Inflammatory macrophage treated with lipopolysaccharide for 1 hour (primary cell): ENCODE data around the gene EML1.

Experiments
- DNase-seq, 2 donors: peaks; one replicate each; pipeline ENCODE4 v3.0.0-alpha.2; 2020 to 2022

The EML1 gene

GRCh38 chr14:99781853-99782610 lies 11.2 kb upstream of the EML1 start:
- no peak for DNase-seq

GRCh38 chr14:99784508-99784907 lies 8.7 kb upstream of the EML1 start:
- DNase-seq: no peak

GRCh38 chr14:99785426-99785825 lies 7.8 kb upstream of the EML1 start:
- no peak for DNase-seq

- no peak for DNase-seq
Measured at GRCh38 chr14:99786511-99786989, 6.7 kb upstream of the EML1 start.

- DNase-seq: no peak
Measured at GRCh38 chr14:99788713-99789112, 4.5 kb upstream of the EML1 start.

- no peak for DNase-seq
Measured at GRCh38 chr14:99789581-99789980, 3.6 kb upstream of the EML1 start.

- DNase-seq: no peak
Measured at GRCh38 chr14:99790201-99790977, 2.8 kb upstream of the EML1 start.

GRCh38 chr14:99790978-99791376 lies 2.2 kb upstream of the EML1 start:
- no peak for DNase-seq

GRCh38 chr14:99791476-99792209 lies 1.6 kb upstream of the EML1 start:
- DNase-seq: no peak

- DNase-seq: no peak
Measured at GRCh38 chr14:99792210-99792535, 1.0 kb upstream of the EML1 start.

GRCh38 chr14:99792551-99793212 lies 531 bp upstream of the EML1 start:
- no peak for DNase-seq

GRCh38 chr14:99794151-99794780 lies 1.1 kb downstream of the EML1 start:
- no peak for DNase-seq

- DNase-seq: no peak
Measured at GRCh38 chr14:99795046-99795445, 1.8 kb downstream of the EML1 start.

- no peak for DNase-seq
Measured at GRCh38 chr14:99797231-99797630, 4.0 kb downstream of the EML1 start.

- no peak for DNase-seq
Measured at GRCh38 chr14:99800781-99801180, 7.6 kb downstream of the EML1 start.

- DNase-seq: no peak
Measured at GRCh38 chr14:99802301-99803105, 9.3 kb downstream of the EML1 start.

GRCh38 chr14:99803106-99803775 lies 10.0 kb downstream of the EML1 start:
- no peak for DNase-seq

GRCh38 chr14:99803803-99804202 lies 10.6 kb downstream of the EML1 start:
- no peak for DNase-seq

- no peak for DNase-seq
Measured at GRCh38 chr14:99805757-99806439, 12.7 kb downstream of the EML1 start.

GRCh38 chr14:99806836-99807235 lies 13.6 kb downstream of the EML1 start:
- DNase-seq: no peak
